Dermis blood vessel endothelial cell (primary cell): Measurements from ENCODE around the gene LCN1. TPM values are rescaled to one million over a fixed set of nuclear protein-coding genes. Genes with fewer than 3 reads are reported as not detected.
"Not testable (repeated sequence)": the region's sequence is repeated elsewhere in the genome, so short reads cannot be mapped to it uniquely, and the experiment has no call there.

Experiments
- DNase-seq: peaks from one replicate; pipeline ENCODE4 v3.0.0; 2010
- total RNA-seq: library from RNA; depleted of rRNA; stranded (reverse); fragments of >200 nt; gene quantifications from 2 replicates; pipeline ENCODE4 v1.2.3, GENCODE V29; 2014

LCN1 gene
- total RNA-seq, 1 donor from 2014 or later: not detected

GRCh38 chr9:135524130-135524861 is 3.1 kb downstream of the LCN1 start:
- no peak for DNase-seq

GRCh38 chr9:135525241-135526088 is 4.2 kb downstream of the LCN1 start:
- DNase-seq: no peak

DNA sequence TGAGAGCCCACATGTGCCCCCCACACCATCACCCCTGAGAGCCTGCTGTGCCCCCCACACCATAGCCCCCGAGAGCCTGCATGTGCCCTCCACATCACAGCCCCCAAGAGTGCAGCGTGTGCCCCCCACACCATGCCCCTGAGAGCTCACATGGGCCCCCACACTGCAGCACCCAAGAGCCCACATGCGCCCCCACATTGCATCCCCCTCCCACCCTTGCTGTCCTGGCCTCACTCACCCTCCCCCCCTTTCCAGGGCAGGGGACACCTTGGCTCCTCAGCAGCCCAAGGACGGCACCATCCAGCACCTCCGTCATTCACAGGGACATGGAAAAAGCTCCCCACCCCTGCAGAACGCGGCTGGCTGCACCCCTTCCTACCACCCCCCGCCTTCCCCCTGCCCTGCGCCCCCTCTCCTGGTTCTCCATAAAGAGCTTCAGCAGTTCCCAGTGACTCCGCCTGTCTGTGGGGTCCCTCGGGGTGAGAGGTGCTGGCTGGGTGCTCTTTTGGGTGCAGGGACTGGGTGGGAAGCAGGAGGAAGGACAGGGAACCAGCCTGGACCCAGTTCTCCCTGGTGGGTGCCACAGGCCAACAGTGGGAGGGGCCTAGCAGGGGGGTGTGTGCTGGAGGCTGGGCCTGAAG is 5.0 kb downstream of the LCN1 start:
- DNase-seq: no peak

DNA sequence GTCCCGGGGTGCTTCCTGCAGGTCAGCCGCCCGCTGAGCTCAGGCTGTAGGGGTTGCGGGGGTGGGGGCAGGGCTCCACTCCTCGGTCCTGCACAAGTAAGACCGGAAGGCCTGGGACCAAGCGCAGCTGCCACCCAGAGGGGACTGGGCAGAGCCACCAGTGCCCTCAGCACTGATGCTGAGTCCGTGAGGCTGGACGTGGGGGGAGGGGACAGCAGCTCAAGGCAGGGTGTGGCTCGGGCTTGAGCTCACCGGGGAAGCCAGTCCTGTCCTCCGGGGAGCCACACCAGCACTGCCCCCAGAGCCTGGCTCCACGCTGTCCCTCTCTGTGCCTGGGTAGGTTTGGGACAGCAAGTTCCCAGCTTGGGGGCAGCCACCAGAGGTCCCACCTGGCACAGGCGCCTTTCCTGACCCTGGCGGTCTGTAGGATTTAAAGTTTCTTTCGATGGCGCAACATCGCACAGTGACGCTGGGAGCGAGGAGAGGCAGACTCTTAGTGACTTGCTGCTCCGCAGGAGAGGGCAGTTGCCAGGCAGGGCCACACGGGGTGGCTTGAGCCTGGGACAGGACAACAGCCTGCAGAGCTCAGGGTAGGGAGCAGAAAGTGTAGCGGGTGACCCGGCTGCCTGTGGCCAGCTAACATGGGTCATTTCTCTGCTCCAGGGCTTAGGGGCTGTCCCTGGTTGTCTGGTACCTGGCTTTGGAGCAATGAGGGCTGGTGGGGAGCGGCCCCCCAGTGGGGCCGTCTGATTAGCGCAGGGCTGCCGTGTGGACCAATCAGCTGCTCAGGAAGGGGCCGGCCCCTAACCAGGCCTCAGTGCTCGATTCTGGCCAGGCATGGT is 5.7 kb downstream of the LCN1 start:
- DNase-seq: no peak

GRCh38 chr9:135528842-135529435 is 7.7 kb downstream of the LCN1 start:
- DNase-seq: not testable (repeated sequence)

DNA sequence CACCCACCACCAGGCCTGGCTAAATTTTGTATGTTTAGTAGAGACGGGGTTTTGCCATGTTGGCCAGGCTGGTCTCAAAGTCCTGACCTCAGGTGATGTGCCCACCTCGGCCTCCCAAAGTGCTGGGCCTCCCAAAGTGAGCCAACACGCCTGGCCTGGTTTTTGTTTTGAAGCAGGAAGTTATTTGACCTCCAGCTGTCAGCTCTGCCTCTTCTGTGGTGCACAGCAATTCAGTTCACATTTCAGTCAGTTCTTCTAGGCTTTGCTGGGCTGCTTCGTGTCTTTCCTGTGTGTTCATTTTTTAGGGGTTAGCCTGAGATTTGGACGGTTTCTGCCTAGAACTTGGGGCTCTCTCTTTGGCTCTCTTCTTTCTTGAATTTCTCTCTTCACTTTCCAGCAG is 8.9 kb downstream of the LCN1 start:
- DNase-seq: no peak

GRCh38 chr9:135531096-135531495 is 9.9 kb downstream of the LCN1 start:
- no peak for DNase-seq

GRCh38 chr9:135533113-135533512 is 11.9 kb downstream of the LCN1 start:
- no peak for DNase-seq

- no peak for DNase-seq
Measured at GRCh38 chr9:135533674-135534073, 12.4 kb downstream of the LCN1 start.

DNA sequence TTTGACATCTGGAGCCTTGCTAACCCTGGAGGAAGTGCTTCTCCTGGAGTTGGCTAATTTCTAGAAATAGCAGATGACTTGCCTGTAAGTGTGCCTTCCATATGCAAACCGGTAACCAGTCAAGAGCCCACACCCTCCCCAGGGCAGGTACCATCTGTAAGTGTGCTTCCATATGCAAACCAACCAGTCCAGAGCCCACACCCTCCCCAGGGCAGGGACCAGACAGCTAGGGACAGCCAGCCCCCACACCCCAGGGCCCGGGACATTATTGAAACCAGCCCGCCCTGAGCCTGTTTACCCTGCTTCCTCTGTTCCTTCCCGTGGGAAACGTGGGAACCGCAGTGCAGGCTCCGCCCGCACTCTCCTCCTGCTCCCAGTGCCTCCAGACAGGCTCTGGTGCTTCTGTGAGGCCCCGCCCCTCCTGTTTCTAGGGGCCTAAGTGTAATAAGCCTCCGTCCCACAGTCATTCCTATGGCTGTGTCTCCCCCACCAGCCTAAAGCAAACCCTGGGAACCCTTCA is 13.0 kb downstream of the LCN1 start:
- DNase-seq: not testable (repeated sequence)

DNA sequence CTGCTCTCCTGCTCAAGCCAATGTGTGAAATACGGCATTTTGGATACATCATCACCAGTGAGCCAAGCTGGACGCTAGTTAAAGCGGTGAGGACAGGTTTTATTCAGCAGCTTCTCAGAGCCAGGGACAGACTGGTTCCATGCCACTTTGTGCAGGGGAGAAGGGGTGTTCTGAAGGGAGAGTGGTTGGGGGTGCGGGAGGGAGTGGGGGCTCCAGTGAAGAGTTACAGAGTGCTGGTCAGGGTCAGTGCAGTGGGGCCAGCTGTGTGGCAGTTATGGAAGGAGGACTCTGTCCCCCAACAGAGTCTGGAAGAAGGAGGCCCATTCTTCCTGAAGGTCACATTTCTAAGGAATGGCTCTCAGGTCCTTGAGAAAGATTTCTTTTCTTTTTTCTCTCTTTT is 13.6 kb downstream of the LCN1 start:
- DNase-seq: not testable (repeated sequence)

DNA sequence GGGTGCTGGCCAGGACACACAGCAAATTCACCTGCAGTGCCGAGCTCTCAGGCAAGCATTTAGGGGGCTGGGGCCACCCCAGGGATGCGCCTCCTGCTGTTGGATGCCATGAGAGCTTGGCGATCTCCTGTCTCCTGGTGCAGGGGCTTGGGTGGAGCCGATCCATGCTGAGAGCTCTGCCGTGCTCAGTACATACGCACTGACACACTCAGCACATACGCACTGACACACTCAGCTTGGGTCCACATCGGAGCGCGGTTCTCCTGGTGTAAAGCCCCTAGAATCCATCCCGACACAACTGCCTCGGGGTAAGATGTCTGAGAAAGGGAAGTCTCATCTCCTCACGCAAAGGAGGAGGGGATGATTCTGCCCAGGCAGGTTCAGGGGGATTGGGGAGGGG is 14.4 kb downstream of the LCN1 start:
- not testable (repeated sequence) for DNase-seq

- DNase-seq: no peak
Measured at GRCh38 chr9:135536216-135536615, 15.0 kb downstream of the LCN1 start.

- DNase-seq: peak; percentile 16
Measured at GRCh38 chr9:135543262-135543894, 22.1 kb downstream of the LCN1 start.

DNA sequence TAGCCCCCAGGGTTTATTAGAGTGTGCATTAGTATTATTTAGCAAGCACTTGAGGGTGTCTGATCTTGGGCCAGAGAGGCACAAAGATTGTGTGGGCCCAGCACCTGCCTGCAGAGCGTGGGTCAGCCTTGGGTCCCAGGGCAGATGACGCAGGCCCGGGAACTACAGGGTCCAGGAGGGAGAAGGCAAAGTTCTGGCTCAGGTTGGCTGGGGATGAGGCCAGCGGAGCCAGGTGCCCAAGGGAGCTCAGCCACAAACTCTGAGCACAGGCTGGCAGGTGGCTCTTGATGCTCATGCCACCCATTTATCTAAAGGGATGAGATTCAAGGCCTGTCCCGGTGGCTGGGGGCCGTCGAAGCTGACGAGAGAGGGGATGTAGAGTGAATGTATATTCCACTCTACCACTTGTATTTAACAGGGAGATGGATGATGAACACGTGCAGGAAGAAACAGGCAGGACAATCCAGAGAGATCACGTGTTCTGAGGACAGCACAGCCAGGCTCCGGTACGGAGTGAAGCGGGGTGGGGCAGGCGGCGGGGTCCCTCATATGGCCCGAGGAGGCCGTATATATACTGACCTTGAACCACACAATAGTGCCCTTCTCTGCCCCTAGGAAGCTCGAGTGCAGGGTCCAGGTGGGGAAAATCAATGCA is 23.9 kb downstream of the LCN1 start:
- no peak for DNase-seq

DNA sequence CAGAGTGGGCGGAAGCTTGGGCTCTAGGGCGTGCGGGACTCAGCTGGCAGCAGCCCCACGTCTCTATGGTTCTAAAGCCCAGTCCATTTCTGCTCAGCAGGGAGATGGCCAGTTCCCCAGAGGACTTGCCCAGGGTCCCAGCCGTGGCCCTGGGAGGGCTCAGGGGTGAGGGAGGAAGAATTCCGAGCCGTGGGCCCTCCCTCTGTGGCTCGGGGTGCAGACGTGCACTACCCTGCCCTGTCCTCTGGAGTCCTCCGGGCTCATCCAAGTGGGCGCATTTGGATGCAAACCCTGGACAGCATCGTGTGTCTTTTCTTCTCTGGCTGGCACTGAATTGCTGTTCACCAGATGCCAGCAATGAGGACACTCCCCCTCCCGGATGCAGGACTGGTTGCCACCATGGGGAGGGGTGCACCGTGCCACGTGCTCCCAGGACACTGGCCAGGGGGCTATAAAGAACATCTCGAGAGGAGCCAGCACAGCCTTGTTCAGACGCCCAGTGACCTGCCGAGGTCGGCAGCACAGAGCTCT is 24.5 kb downstream of the LCN1 start, which contains the start of gene OBP2A:
OBP2A (plus strand) TSS at position 481 of the 531 bp plus-strand sequence. CDS start 55 bp downstream, outside the sequence.
- DNase-seq: not testable (repeated sequence)

GRCh38 chr9:135546792-135547617 is 25.8 kb downstream of the LCN1 start:
- DNase-seq: not testable (repeated sequence)

DNA sequence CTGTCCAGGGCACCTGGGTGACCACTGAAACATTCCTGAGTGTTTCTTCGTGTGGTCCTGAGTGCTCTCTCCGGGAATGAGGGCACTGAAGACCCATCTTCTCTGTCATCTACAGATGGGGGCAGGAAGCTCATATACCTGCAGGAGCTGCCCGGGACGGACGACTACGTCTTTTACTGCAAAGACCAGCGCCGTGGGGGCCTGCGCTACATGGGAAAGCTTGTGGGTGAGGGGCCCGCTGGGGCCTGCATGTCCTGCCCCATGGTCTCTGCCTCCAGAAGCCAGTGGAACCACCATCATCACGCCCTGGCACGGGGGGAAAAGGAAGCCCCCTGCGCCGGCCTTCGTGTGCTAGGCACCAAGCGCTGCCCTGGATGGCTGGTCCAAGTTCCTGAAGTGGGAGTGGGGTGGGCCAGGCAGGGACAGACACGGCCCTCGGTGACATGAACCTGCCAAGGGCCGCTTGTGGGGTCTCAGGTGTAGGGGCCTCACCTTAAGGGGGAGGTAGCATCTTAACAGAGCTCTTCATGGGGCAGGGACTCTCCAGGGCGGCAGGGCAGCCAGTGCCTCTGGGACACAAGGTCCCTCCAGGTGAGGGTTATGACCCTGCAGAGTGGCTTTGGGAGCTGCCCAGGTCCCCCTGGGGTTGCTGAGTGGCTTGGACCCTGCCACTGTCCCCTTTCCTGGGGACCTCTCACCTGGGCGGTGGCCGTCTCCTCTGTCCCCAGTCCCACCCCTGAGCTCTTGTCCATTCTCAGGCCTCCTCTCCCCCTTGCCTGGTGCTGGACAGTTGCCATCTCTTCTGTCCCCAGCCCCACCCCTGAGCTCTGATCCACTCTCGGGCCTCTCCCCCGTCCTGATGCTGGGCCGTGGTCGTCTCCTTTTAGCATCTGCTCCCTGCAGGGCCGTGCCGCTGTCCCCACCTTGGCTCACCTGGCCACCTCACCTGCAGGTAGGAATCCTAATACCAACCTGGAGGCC is 26.8 kb downstream of the LCN1 start:
- DNase-seq: no peak
